ENCODE results near the gene RNF138.
"Not testable (repeated sequence)": the region's sequence is repeated elsewhere in the genome, so short reads cannot be mapped to it uniquely, and the experiment has no call there.

RNF138 gene

GRCh38 chr18:32175265-32175664 is 83.6 kb downstream of the RNF138 start:
- no peak for DNase-seq (ENCODE audit: low spot score)

DNA sequence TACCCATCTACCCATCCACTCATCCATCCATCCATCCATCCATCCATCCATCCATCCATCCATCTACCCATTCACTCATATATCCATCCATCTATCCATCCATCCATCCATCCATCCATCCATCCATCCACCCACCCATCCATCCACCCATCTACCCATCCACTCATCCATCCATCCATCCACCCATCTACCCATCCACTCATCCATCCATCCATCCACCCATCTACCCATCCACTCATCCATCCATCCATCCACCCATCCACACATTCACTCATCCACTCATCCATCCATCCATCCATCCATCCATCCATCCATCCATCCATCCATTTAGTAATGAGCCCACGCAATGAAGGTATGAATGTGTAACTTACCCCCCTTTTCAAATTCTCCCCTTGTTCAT is 85.1 kb downstream of the RNF138 start:
- DNase-seq (ENCODE audit: low spot score) = not testable (repeated sequence)

- DNase-seq (ENCODE audit: low spot score) = no peak
These were observed 85.9 kb downstream of the RNF138 start for GRCh38 chr18:32177530-32177929.
